ENCODE results near the gene EXOC4.
A peak's percentile ranks its signal among the peaks of the same experiment; 100 is the strongest.
"Not testable (repeated sequence)": the region's sequence is repeated elsewhere in the genome, so short reads cannot be mapped to it uniquely, and the experiment has no call there.

The EXOC4 gene

DNA sequence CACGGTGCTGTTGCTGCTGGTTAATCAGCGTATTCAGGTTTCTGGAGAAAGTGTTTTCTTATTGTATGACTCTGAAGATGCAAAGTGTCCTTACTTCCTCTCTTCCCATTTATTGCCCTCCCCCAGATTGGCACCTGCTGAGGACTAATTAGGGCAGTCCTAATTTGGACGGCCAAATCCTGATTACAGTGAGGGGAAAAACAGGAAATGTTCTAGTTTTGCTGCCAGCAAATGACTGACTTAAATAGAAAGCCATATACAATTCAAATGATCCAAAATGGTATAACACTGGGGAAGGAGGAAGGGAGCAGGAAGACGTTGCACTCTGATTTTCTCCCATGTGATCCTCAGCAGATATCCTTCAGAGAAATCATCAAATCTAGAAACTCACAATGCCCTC is 651.9 kb downstream of the EXOC4 start:
- no peak for DNase-seq (ENCODE audit: low read depth)
- TF ChIP-seq, protein P1, sequence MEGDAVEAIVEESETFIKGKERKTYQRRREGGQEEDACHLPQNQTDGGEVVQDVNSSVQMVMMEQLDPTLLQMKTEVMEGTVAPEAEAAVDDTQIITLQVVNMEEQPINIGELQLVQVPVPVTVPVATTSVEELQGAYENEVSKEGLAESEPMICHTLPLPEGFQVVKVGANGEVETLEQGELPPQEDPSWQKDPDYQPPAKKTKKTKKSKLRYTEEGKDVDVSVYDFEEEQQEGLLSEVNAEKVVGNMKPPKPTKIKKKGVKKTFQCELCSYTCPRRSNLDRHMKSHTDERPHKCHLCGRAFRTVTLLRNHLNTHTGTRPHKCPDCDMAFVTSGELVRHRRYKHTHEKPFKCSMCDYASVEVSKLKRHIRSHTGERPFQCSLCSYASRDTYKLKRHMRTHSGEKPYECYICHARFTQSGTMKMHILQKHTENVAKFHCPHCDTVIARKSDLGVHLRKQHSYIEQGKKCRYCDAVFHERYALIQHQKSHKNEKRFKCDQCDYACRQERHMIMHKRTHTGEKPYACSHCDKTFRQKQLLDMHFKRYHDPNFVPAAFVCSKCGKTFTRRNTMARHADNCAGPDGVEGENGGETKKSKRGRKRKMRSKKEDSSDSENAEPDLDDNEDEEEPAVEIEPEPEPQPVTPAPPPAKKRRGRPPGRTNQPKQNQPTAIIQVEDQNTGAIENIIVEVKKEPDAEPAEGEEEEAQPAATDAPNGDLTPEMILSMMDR (IDR thresholded peaks at IDR 0.05; ENCODE audit: low read length, missing control alignments): no peak
- no peak overlapping the region for H3K4me3 ChIP-seq (replicated peaks; ENCODE audit: low read depth, low read length)

GRCh38 chr7:133906553-133906952 is 653.7 kb downstream of the EXOC4 start:
- H3K4me3 ChIP-seq (replicated peaks; ENCODE audit: low read depth, low read length); DNase-seq (ENCODE audit: low read depth): not testable (repeated sequence)

- H3K4me3 ChIP-seq (replicated peaks; ENCODE audit: low read depth, low read length): no peak overlapping the region
- no peak for DNase-seq (ENCODE audit: low read depth)
- TF ChIP-seq, protein P1 (IDR thresholded peaks at IDR 0.05; ENCODE audit: low read length, missing control alignments): no peak
Observed at GRCh38 chr7:133910761-133911160, 657.9 kb downstream of the EXOC4 start.

- TF ChIP-seq, protein P1 (IDR thresholded peaks at IDR 0.05; ENCODE audit: low read length, missing control alignments): no peak
- no peak for DNase-seq (ENCODE audit: low read depth)
- no peak overlapping the region for H3K4me3 ChIP-seq (replicated peaks; ENCODE audit: low read depth, low read length)
Observed at GRCh38 chr7:133911724-133912123, 658.8 kb downstream of the EXOC4 start.

DNA sequence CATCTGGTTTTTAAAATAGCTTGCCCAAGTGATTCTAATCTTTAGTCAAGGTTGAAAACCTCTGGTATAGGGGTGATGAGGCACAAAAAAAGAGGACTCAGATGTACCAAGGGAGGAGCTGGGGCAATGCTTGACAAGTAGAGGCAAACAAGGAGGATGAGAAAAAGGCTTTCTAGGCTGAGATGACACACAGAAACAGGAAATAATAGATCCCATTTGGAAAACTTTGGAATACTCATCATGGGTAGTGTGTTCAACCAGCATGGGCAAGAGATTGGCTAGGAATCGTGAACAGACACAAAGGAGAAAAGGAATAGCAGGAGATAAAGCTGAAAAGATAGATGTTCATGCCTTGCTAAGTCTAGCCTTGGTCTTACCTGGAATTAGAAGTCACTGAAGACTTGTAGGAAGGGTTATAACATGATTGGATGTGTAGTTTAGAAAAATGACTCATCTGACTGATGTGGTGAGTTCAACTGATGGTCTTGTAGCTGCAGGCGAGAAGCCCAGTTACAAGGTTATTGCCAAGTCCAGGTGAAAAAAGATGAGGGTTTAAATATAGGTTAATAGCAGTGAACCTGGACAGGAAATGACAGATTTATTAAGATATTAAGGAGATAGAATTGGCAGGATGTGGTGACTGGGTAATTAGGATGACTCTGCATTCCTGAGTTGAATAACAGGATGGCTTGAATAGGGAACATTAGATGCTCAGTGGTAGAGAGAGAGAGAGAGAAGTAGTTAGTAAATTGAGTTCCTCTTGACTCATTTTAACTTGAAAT is 660.2 kb downstream of the EXOC4 start:
- peak; percentile 10 for DNase-seq (ENCODE audit: low read depth)
- no peak overlapping the region for H3K4me3 ChIP-seq (replicated peaks; ENCODE audit: low read depth, low read length)
- TF ChIP-seq, protein P1 (IDR thresholded peaks at IDR 0.05; ENCODE audit: low read length, missing control alignments): no peak

GRCh38 chr7:133916621-133917020 is 663.7 kb downstream of the EXOC4 start:
- no peak overlapping the region for H3K4me3 ChIP-seq (replicated peaks; ENCODE audit: low read depth, low read length)
- TF ChIP-seq, protein P1 (IDR thresholded peaks at IDR 0.05; ENCODE audit: low read length, missing control alignments): no peak
- no peak for DNase-seq (ENCODE audit: low read depth)

- TF ChIP-seq, protein P1 (IDR thresholded peaks at IDR 0.05; ENCODE audit: low read length, missing control alignments): no peak
- H3K4me3 ChIP-seq (replicated peaks; ENCODE audit: low read depth, low read length): no peak overlapping the region
- peak; percentile 7 for DNase-seq (ENCODE audit: low read depth)
Observed at GRCh38 chr7:133919810-133920209, 666.9 kb downstream of the EXOC4 start.
